Tibial artery (tissue), 4 donors: ENCODE data around the gene SRMS.

Experiments
- DNase-seq, 2 donors: peaks; one replicate each; pipeline ENCODE4 v3.0.0-alpha.2; 2019
- H3K27ac ChIP-seq, 2 donors: fragments of 200-600 bp; sonication (generic) in 1 of 2; 1 replicate in 1 of 2; 2 replicates in 1 of 2; pipeline ENCODE4 v1.5.1; 2018 to 2019; ENCODE audit warnings: mild to moderate bottlenecking in 1 of 2
- H3K27me3 ChIP-seq, 2 donors: fragments of 200-600 bp; sonication (generic) in 1 of 2; one replicate each; pipeline versions ENCODE4 v1.5.1 to v1.6.0; 2016 to 2019
- H3K36me3 ChIP-seq, 3 donors: fragments of 200-600 bp; sonication (generic) in 2 of 3; one replicate each; pipeline ENCODE4 v1.5.1; 2016 to 2019; ENCODE audit warnings: mild to moderate bottlenecking in 2 of 3
- H3K4me1 ChIP-seq, 4 donors: fragments of 200-600 bp; sonication (generic) in 2 of 4; 1 replicate in 3 of 4; 2 replicates in 1 of 4; pipeline ENCODE4 v1.5.1; 2016 to 2019
- H3K4me3 ChIP-seq, 2 donors: fragments of 200-600 bp; sonication (generic) in 1 of 2; 1 replicate in 1 of 2; 2 replicates in 1 of 2; pipeline ENCODE4 v1.5.1; 2018 to 2019; ENCODE audit warnings: mild to moderate bottlenecking in 2 of 2
- H3K9me3 ChIP-seq, 3 donors: fragments of 200-600 bp; sonication (generic) in 1 of 3; one replicate each; pipeline ENCODE4 v1.5.1; 2016 to 2019
- CTCF ChIP-seq, 2 experiments: fragments of 200-600 bp in 1 of 2; fragments of 450-650 bp in 1 of 2; IDR thresholded peaks; one replicate each; pipeline ENCODE4 v1.5.1; 2017 to 2019; ENCODE audit warnings: antibody characterized with exemption in 2 of 2, mild to moderate bottlenecking in 1 of 2, moderate library complexity in 1 of 2
- intact Hi-C: fragments of 100-400 bp; cut with DNase I; formaldehyde crosslinking; loops from one replicate; pipeline ENCODE4 v1.15.0; 2023; ENCODE audit warnings: low total_unique reads

SRMS gene

GRCh38 chr20:63580796-63581461, 33.4 kb upstream of the SRMS start:
- H3K4me1 ChIP-seq: no peaks in the 10 kb centered on the region
- peaks cover 0 to 24% of the 10 kb centered on the region in 2 donors for H3K27me3 ChIP-seq
- H3K36me3 ChIP-seq: no peaks in the 10 kb centered on the region
- no peak for TF ChIP-seq CTCF (IDR thresholded peaks at IDR 0.05)
- intact Hi-C loops: no loop called here
- no peak for DNase-seq
- no peaks in the 10 kb centered on the region for H3K9me3 ChIP-seq
- no peak overlapping the region for H3K27ac ChIP-seq
- no peak overlapping the region for H3K4me3 ChIP-seq

GRCh38 chr20:63579017-63579694, 31.6 kb upstream of the SRMS start:
- peaks cover 0 to 24% of the 10 kb centered on the region in 2 donors for H3K27me3 ChIP-seq
- H3K36me3 ChIP-seq: no peaks in the 10 kb centered on the region
- peaks cover 0 to 6% (median 5%) of the 10 kb centered on the region in 4 donors for H3K4me1 ChIP-seq
- H3K9me3 ChIP-seq: no peaks in the 10 kb centered on the region
- DNase-seq: no peak
- no peak overlapping the region for H3K4me3 ChIP-seq
- intact Hi-C loops: no loop called here
- H3K27ac ChIP-seq: no peak overlapping the region
- TF ChIP-seq CTCF (IDR thresholded peaks at IDR 0.05): no peak

GRCh38 chr20:63578224-63579016, 30.9 kb upstream of the SRMS start:
- Histone ChIP-seq H3K4me1 (peaks cover 0 to 10% (median 9%) of the 10 kb centered on the region in 4 donors), H3K36me3 (no peaks in the 10 kb centered on the region), H3K27ac (no peak overlapping the region), H3K27me3 (peaks cover 0 to 24% of the 10 kb centered on the region in 2 donors), H3K4me3 (no peak overlapping the region), H3K9me3 (no peaks in the 10 kb centered on the region)
- no peak for TF ChIP-seq CTCF (IDR thresholded peaks at IDR 0.05)
- no peak for DNase-seq
- intact Hi-C loops: no loop called here

DNA sequence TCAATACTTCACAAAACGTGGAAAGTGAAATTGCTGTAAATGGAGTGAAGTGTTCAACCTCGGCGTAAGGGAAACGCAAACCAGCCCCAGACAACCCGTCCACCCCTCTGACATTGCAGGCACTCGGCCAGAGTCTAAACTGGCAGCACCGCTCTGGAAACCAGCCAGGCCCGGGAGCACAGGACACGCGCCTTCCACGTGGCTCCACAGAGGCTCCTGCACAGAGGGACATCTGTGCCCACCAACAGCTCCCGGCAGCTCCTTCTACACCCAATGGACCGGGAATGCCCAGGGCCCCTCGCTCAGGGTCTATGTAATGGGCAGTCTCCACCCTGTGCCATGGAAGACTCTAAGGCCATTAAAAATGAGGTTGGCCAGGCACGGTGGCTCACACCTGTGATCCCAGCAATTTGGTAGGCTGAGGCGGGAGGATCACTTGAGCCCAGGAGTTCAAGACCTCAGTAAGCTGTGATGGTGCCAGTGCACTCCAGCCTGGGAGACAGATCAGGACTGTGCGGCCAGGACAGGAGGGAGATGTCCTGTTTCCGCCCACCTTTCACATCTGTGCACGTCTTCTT, 29.9 kb upstream of the SRMS start:
- Histone ChIP-seq H3K36me3 (no peaks in the 10 kb centered on the region), H3K4me1 (peaks cover 0 to 18% (median 15%) of the 10 kb centered on the region in 4 donors), H3K9me3 (no peaks in the 10 kb centered on the region), H3K27me3 (peaks cover 0 to 24% of the 10 kb centered on the region in 2 donors), H3K4me3 (no peak overlapping the region), H3K27ac (no peak overlapping the region)
- intact Hi-C loops: no loop called here
- TF ChIP-seq CTCF (IDR thresholded peaks at IDR 0.05): no peak
- DNase-seq: no peak

GRCh38 chr20:63576311-63576710, 28.8 kb upstream of the SRMS start:
- peaks cover 0 to 5% (median 0%) of the 10 kb centered on the region in 3 donors for H3K36me3 ChIP-seq
- H3K4me3 ChIP-seq: no peak overlapping the region
- no peak overlapping the region for H3K27ac ChIP-seq
- intact Hi-C loops: no loop called here
- no peak for DNase-seq
- no peak for TF ChIP-seq CTCF (IDR thresholded peaks at IDR 0.05)
- H3K27me3 ChIP-seq: peaks cover 0 to 24% of the 10 kb centered on the region in 2 donors
- H3K9me3 ChIP-seq: no peaks in the 10 kb centered on the region
- H3K4me1 ChIP-seq: peaks cover 0 to 18% (median 15%) of the 10 kb centered on the region in 4 donors
